Spleen (tissue), 11 donors: ENCODE measurements around the gene FRMD1. TPM values are rescaled to one million over a fixed set of nuclear protein-coding genes. Genes with fewer than 3 reads are reported as not detected.

ENCODE experiments used
- DNase-seq: peaks from one replicate; pipeline ENCODE4 v3.0.0-alpha.2; 2020
- H3K27ac ChIP-seq, 8 donors: fragments of 200-600 bp; sonication (generic) in 7 of 8; 1 replicate in 4 of 8; 2 replicates in 4 of 8; pipeline versions ENCODE4 v1.5.0 to v1.8.0; 2016 to 2021; ENCODE audit warnings: inconsistent platforms in 4 of 8, mild to moderate bottlenecking in 4 of 8, moderate library complexity in 1 of 8
- H3K27me3 ChIP-seq, 7 donors: fragments of 200-600 bp; sonication (generic) in 6 of 7; replicated peaks in 1 of 7; 1 replicate in 4 of 7; 2 replicates in 3 of 7; pipeline versions ENCODE4 v1.5.0 to v1.8.0; 2016 to 2021; ENCODE audit warnings: inconsistent platforms in 3 of 7, mild to moderate bottlenecking in 1 of 7
- H3K36me3 ChIP-seq, 6 donors: fragments of 200-600 bp; sonication (generic) in 5 of 6; 1 replicate in 4 of 6; 2 replicates in 2 of 6; pipeline versions ENCODE4 v1.5.0 to v1.8.0; 2016 to 2021; ENCODE audit warnings: inconsistent platforms in 2 of 6
- H3K4me1 ChIP-seq, 6 donors: fragments of 200-600 bp; sonication (generic) in 5 of 6; 1 replicate in 3 of 6; 2 replicates in 3 of 6; pipeline versions ENCODE4 v1.5.0 to v1.8.0; 2016 to 2021; ENCODE audit warnings: inconsistent platforms in 3 of 6
- H3K4me3 ChIP-seq, 8 donors: fragments of 200-600 bp; sonication (generic) in 7 of 8; 1 replicate in 4 of 8; 2 replicates in 4 of 8; pipeline versions ENCODE4 v1.5.0 to v1.8.0; 2016 to 2021; ENCODE audit warnings: inconsistent platforms in 4 of 8, mild to moderate bottlenecking in 4 of 8, moderate library complexity in 2 of 8
- H3K9me3 ChIP-seq, 8 donors: fragments of 200-600 bp; sonication (generic) in 7 of 8; 1 replicate in 4 of 8; 2 replicates in 4 of 8; pipeline versions ENCODE4 v1.5.0 to v1.8.0; 2016 to 2021; ENCODE audit warnings: inconsistent platforms in 4 of 8
- CTCF ChIP-seq, 11 experiments: fragments of 200-600 bp in 7 of 11; fragments of 450-650 bp in 4 of 11; sonication (generic) in 4 of 11; IDR thresholded peaks in 8 of 11; conservative IDR thresholded peaks in 3 of 11; 1 replicate in 7 of 11; 2 replicates in 4 of 11; pipeline versions ENCODE4 v1.4.0 to v1.8.0; 2016 to 2021; ENCODE audit warnings: antibody characterized with exemption in 11 of 11, inconsistent platforms in 4 of 11, mild to moderate bottlenecking in 1 of 11
- POLR2A ChIP-seq, 3 donors: fragments of 450-650 bp; IDR thresholded peaks; one replicate each; pipeline ENCODE4 v1.5.1; 2017; ENCODE audit warnings: antibody characterized with exemption in 3 of 3, mild to moderate bottlenecking in 1 of 3
- POLR2AphosphoS5 ChIP-seq, 3 donors: sonication (generic); formaldehyde crosslinking; IDR thresholded peaks; one replicate each; pipeline ENCODE4 v1.5.1; 2017; ENCODE audit warnings: antibody characterized with exemption in 3 of 3
- WGBS, 5 donors: extraction: QIAGEN DNeasy Blood & Tissue Kit in 3 of 5; methylation state at CpG; one replicate each; pipeline versions ENCODE4 v1.1.5 to v1.1.7; 2013 to 2018; 5-methylcytosine and 5-hydroxymethylcytosine counted together
- intact Hi-C: fragments of 100-400 bp; cut with DNase I; formaldehyde crosslinking; loops from one replicate; pipeline ENCODE4 v1.15.0; 2023; ENCODE audit warnings: low total_unique reads
- polyA plus RNA-seq, 3 donors: library from polyadenylated mRNA; stranded (reverse); fragments of 200-250 nt; gene quantifications; one replicate each; pipeline ENCODE4 v1.2.1, GENCODE V29; 2013
- total RNA-seq, 7 donors: library from RNA; depleted of rRNA in 3 of 7; stranded (reverse); fragments of >200 nt in 3 of 7; fragmentation: NEBNext Ultra II Directional in 4 of 7; extraction: Animal tissue kit (Norgen Biotek cat#: 25700) in 4 of 7; gene quantifications; one replicate each; pipeline versions ENCODE4 v1.1.0 to v1.2.1, GENCODE V29; 2016 to 2021
- donor health status: healthy with polysubstance abuse.
- donor health status: DM: no; HTN: no; CAD: no; lungs with moderate emphysema.
- donor health status: DM: no; HTN: no; CAD: no.
- donor health status: Bipolar disorder and iron deficiency.
- donor health status: healthy.
- donor health status: DM: no; HTN: no; CAD: no.
- donor health status: DM: yes; HTN: yes; CAD: no.

Gene FRMD1
- total and polyA plus RNA-seq, 10 donors, result 0.14 to 9.5 (median 1.5) TPM

GRCh38 chr6:168097221-168097620, 18.2 kb upstream of the FRMD1 start:
- Histone ChIP-seq H3K4me3 (no peak overlapping the region), H3K36me3 (no peaks in the 10 kb centered on the region), H3K27me3 (peaks cover 0 to 48% (median 19%) of the 10 kb centered on the region in 7 donors), H3K4me1 (peaks cover 0 to 26% (median 12%) of the 10 kb centered on the region in 6 donors), H3K9me3 (peaks cover 0 to 8% (median 6%) of the 10 kb centered on the region in 8 donors), H3K27ac (no peak overlapping the region)
- 88 to 100% (median 89%) methylated on average over 1 to 10 of the region's 10 CpGs for WGBS, 5 donors
- DNase-seq, result peak; percentile 74
- intact Hi-C loops, result no loop called here
- TF ChIP-seq POLR2AphosphoS5 (IDR thresholded peaks at IDR 0.05), result no peak
- TF ChIP-seq CTCF (IDR thresholded peaks at IDR 0.05 in 8 of 11, conservative IDR thresholded peaks at IDR 0.05 in 3 of 11), result no peak
- no peak for TF ChIP-seq POLR2A (IDR thresholded peaks at IDR 0.05)

GRCh38 chr6:168096271-168096764, 17.3 kb upstream of the FRMD1 start:
- TF ChIP-seq POLR2A (IDR thresholded peaks at IDR 0.05) (no peak), POLR2AphosphoS5 (IDR thresholded peaks at IDR 0.05) (no peak), CTCF (IDR thresholded peaks at IDR 0.05 in 8 of 11, conservative IDR thresholded peaks at IDR 0.05 in 3 of 11) (no peak)
- DNase-seq, result peak; percentile 72
- peaks cover 0 to 12% (median 9%) of the 10 kb centered on the region in 8 donors for H3K9me3 ChIP-seq
- WGBS, 5 donors, result 69 to 86% (median 85%) methylated on average over 9 to 13 of the region's 13 CpGs
- no peak overlapping the region for H3K27ac ChIP-seq
- no peak overlapping the region for H3K4me3 ChIP-seq
- H3K4me1 ChIP-seq, result peaks cover 0 to 21% (median 9%) of the 10 kb centered on the region in 6 donors
- H3K36me3 ChIP-seq, result no peaks in the 10 kb centered on the region
- intact Hi-C loops, result no loop called here
- peaks cover 0 to 39% (median 10%) of the 10 kb centered on the region in 7 donors for H3K27me3 ChIP-seq

GRCh38 chr6:168095716-168096250, 16.8 kb upstream of the FRMD1 start:
- TF ChIP-seq POLR2A (IDR thresholded peaks at IDR 0.05) (no peak), POLR2AphosphoS5 (IDR thresholded peaks at IDR 0.05) (no peak), CTCF (IDR thresholded peaks at IDR 0.05 in 8 of 11, conservative IDR thresholded peaks at IDR 0.05 in 3 of 11) (no peak)
- peaks cover 0 to 16% (median 8%) of the 10 kb centered on the region in 6 donors for H3K4me1 ChIP-seq
- intact Hi-C loops, result no loop called here
- DNase-seq, result peak; percentile 52
- no peak overlapping the region for H3K4me3 ChIP-seq
- peaks cover 0 to 12% (median 9%) of the 10 kb centered on the region in 8 donors for H3K9me3 ChIP-seq
- H3K27me3 ChIP-seq, result peaks cover 0 to 34% (median 5%) of the 10 kb centered on the region in 7 donors
- 84 to 94% (median 91%) methylated on average over 14 of the region's 14 CpGs for WGBS, 5 donors
- H3K36me3 ChIP-seq, result no peaks in the 10 kb centered on the region
- H3K27ac ChIP-seq, result no peak overlapping the region

- Histone ChIP-seq H3K27ac (no peak overlapping the region), H3K9me3 (peaks cover 0 to 12% (median 9%) of the 10 kb centered on the region in 8 donors), H3K4me1 (peaks cover 0 to 15% (median 8%) of the 10 kb centered on the region in 6 donors), H3K27me3 (peaks cover 0 to 28% (median 0%) of the 10 kb centered on the region in 7 donors), H3K4me3 (no peak overlapping the region), H3K36me3 (no peaks in the 10 kb centered on the region)
- intact Hi-C loops, result no loop called here
- 88 to 95% (median 92%) methylated on average over 9 to 17 of the region's 17 CpGs for WGBS, 5 donors
- TF ChIP-seq POLR2A (IDR thresholded peaks at IDR 0.05) (no peak), CTCF (IDR thresholded peaks at IDR 0.05 in 8 of 11, conservative IDR thresholded peaks at IDR 0.05 in 3 of 11) (no peak), POLR2AphosphoS5 (IDR thresholded peaks at IDR 0.05) (no peak)
- peak; percentile 65 for DNase-seq
These were observed 16.2 kb upstream of the FRMD1 start for GRCh38 chr6:168095171-168095691.
